HepG2 (cell line): ENCODE data around the gene INHA.

Experiments used
- BRCA1 ChIP-seq: sonication (generic); formaldehyde crosslinking; IDR thresholded peaks from 2 replicates; pipeline ENCODE4 v1.4.0; 2020; ENCODE audit warnings: missing genetic modification reagents
- EEA1 ChIP-seq: sonication (generic); formaldehyde crosslinking; IDR thresholded peaks from 2 replicates; pipeline ENCODE4 v1.5.1; 2020; ENCODE audit warnings: mild to moderate bottlenecking, missing genetic modification reagents, borderline replicate concordance
- HCFC1 ChIP-seq: fragments of 150-350 bp; IDR thresholded peaks from 2 replicates; pipeline ENCODE4 v1.6.1; 2014; ENCODE audit warnings: low read depth, low read length
- PHF21A ChIP-seq: sonication (generic); formaldehyde crosslinking; IDR thresholded peaks from 2 replicates; pipeline ENCODE4 v1.5.0; 2020; ENCODE audit warnings: mild to moderate bottlenecking, missing genetic modification reagents
- PHF8 ChIP-seq: sonication (generic); formaldehyde crosslinking; IDR thresholded peaks from 2 replicates; pipeline ENCODE4 v1.5.0; 2020; ENCODE audit warnings: missing genetic modification reagents
- POLR2A ChIP-seq, 2 experiments: IDR thresholded peaks; 2 replicates each; pipeline ENCODE4 v1.6.1; 2011; ENCODE audit warnings: low read depth in 2 of 2, low read length in 2 of 2, mild to moderate bottlenecking in 1 of 2, moderate library complexity in 1 of 2; ENCODE audit not compliant: insufficient read depth in 1 of 2
- POLR2AphosphoS5 ChIP-seq: IDR thresholded peaks from 2 replicates; pipeline ENCODE4 v1.6.1; 2012; ENCODE audit warnings: low read depth, low read length
- SMYD3 ChIP-seq: sonication (generic); formaldehyde crosslinking; IDR thresholded peaks from 2 replicates; pipeline ENCODE4 v1.8.1; 2023; ENCODE audit warnings: mild to moderate bottlenecking, missing genetic modification reagents
- YY1 ChIP-seq: IDR thresholded peaks from 2 replicates; pipeline ENCODE4 v1.6.1; 2011; ENCODE audit warnings: low read length, low read depth, moderate library complexity, mild to moderate bottlenecking; ENCODE audit not compliant: insufficient read depth, insufficient replicate concordance
- ZBTB26 ChIP-seq: IDR thresholded peaks from 2 replicates; pipeline ENCODE4 v1.6.1; 2016; ENCODE audit warnings: missing compliant biosample characterization, missing genetic modification reagents, borderline replicate concordance
- ZFP36L2 ChIP-seq: sonication (generic); formaldehyde crosslinking; IDR thresholded peaks from 2 replicates; pipeline ENCODE4 v1.4.0; 2020; ENCODE audit warnings: missing genetic modification reagents
- ZFYVE20 ChIP-seq: sonication (generic); formaldehyde crosslinking; IDR thresholded peaks from 2 replicates; pipeline ENCODE4 v1.8.0; 2023; ENCODE audit warnings: low read depth, mild to moderate bottlenecking, moderate library complexity, missing genetic modification reagents, borderline replicate concordance
- ZKSCAN8 ChIP-seq: IDR thresholded peaks from 2 replicates; pipeline ENCODE4 v1.6.1; 2016; ENCODE audit warnings: borderline replicate concordance, missing genetic modification reagents, missing compliant biosample characterization
- ZNF576 ChIP-seq: sonication (generic); formaldehyde crosslinking; IDR thresholded peaks from 2 replicates; pipeline ENCODE4 v1.4.0; 2020; ENCODE audit warnings: mild to moderate bottlenecking, missing genetic modification reagents

GRCh38 chr2:219622472-219622871 is 50.4 kb downstream of the INHA start:
- TF ChIP-seq PHF8 (CRISPR knock-in tag), result no peak
- TF ChIP-seq ZFYVE20 (CRISPR knock-in tag), result no peak
- TF ChIP-seq BRCA1 (CRISPR knock-in tag), result no peak
- no peak for TF ChIP-seq HCFC1
- TF ChIP-seq ZNF576 (CRISPR knock-in tag), result no peak
- no peak for TF ChIP-seq POLR2A (IDR thresholded peaks at IDR 0.05; ENCODE audit: insufficient read depth in 1 of 2, low read depth in 2 of 2, low read length in 2 of 2)
- TF ChIP-seq EEA1 (CRISPR knock-in tag), result no peak
- TF ChIP-seq ZKSCAN8, result no peak
- TF ChIP-seq PHF21A (CRISPR knock-in tag), result no peak
- no peak for TF ChIP-seq POLR2AphosphoS5
- no peak for TF ChIP-seq SMYD3 (CRISPR knock-in tag)
- no peak for TF ChIP-seq ZFP36L2
- TF ChIP-seq ZBTB26 (CRISPR knock-in tag), result no peak
- no peak for TF ChIP-seq YY1
